Natural killer cell (primary cell): ENCODE results near the gene LEPR. TPM values are rescaled to one million over a fixed set of nuclear protein-coding genes. Genes with fewer than 3 reads are reported as not detected.
A peak's percentile ranks its signal among the peaks of the same experiment; 100 is the strongest.

Experiments used
- ATAC-seq, 3 donors: fragments of 150-1000 bp in 2 of 3; fragments of 200-7000 bp in 1 of 3; cut with Tn5 transposase; 1 replicate in 1 of 3; 2 replicates in 2 of 3; pipeline ENCODE4 v1.10.0; 2021; ENCODE audit warnings: mild to moderate bottlenecking in 2 of 3, moderate library complexity in 2 of 3
- DNase-seq, 2 donors: peaks; one replicate each; pipeline versions ENCODE4 v3.0.0 to v3.0.0-alpha.2; 2013 to 2021; ENCODE audit warnings: mixed read lengths in 1 of 2
- H3K27ac ChIP-seq: one replicate; pipeline ENCODE4 v1.5.1; 2013; ENCODE audit warnings: mild to moderate bottlenecking, low read length
- H3K27me3 ChIP-seq: one replicate; pipeline ENCODE4 v1.6.1; 2013; ENCODE audit warnings: low read length; ENCODE audit not compliant: control insufficient read depth, insufficient read depth
- H3K36me3 ChIP-seq: one replicate; pipeline ENCODE4 v1.6.1; 2013; ENCODE audit warnings: low read length; ENCODE audit not compliant: control insufficient read depth, insufficient read depth
- H3K4me1 ChIP-seq: one replicate; pipeline ENCODE4 v1.6.1; 2013; ENCODE audit warnings: low read length; ENCODE audit not compliant: control insufficient read depth, insufficient read depth
- H3K4me3 ChIP-seq: one replicate; pipeline ENCODE4 v1.5.1; 2013; ENCODE audit warnings: low read length
- H3K9me3 ChIP-seq: one replicate; pipeline ENCODE4 v1.6.1; 2013; ENCODE audit warnings: low read length; ENCODE audit not compliant: control insufficient read depth, insufficient read depth
- H3K27ac Mint-ChIP-seq, 2 donors: one replicate each; pipeline ENCODE4 v1.8.0; 2022; ENCODE audit warnings: mild to moderate bottlenecking in 2 of 2, mixed read lengths in 2 of 2, moderate library complexity in 1 of 2
- H3K27me3 Mint-ChIP-seq, 2 donors: one replicate each; pipeline ENCODE4 v1.8.0; 2022; ENCODE audit warnings: low read depth in 2 of 2, mixed read lengths in 2 of 2
- H3K36me3 Mint-ChIP-seq: one replicate; pipeline ENCODE4 v1.8.0; 2022; ENCODE audit warnings: mixed read lengths
- H3K4me1 Mint-ChIP-seq, 2 donors: one replicate each; pipeline ENCODE4 v1.8.0; 2022; ENCODE audit warnings: mixed read lengths in 2 of 2
- H3K4me3 Mint-ChIP-seq: one replicate; pipeline ENCODE4 v1.8.0; 2022; ENCODE audit warnings: mild to moderate bottlenecking, moderate library complexity, mixed read lengths
- H3K9me3 Mint-ChIP-seq, 2 donors: one replicate each; pipeline ENCODE4 v1.8.0; 2022; ENCODE audit warnings: mixed read lengths in 2 of 2
- WGBS: methylation state at CpG from one replicate; pipeline ENCODE4 v1.1.7; 2013; ENCODE audit warnings: missing lambda C conversion rate; ENCODE audit not compliant: insufficient coverage; 5-methylcytosine and 5-hydroxymethylcytosine counted together
- intact Hi-C: fragments of 100-400 bp; cut with micrococcal nuclease; formaldehyde crosslinking; loops from one replicate; pipeline ENCODE4 v1.14.2; 2022
- total RNA-seq, 4 donors: library from RNA; stranded (reverse); fragments of 120-200 nt in 1 of 4; gene quantifications; one replicate each; pipeline versions ENCODE4 v1.2.3 to v1.2.4, GENCODE V29; 2013 to 2022
- TF ChIP-seq, protein P1 (sequence below): fragments of 200-600 bp; IDR thresholded peaks from one replicate; pipeline ENCODE4 v1.8.0; 2022; ENCODE audit warnings: antibody characterized with exemption

Gene LEPR
- total RNA-seq, 3 donors from 2014 or later (not counting 1 experiment from before 2014, with no cell fraction given) = 2.0 to 3.6 (median 2.1) TPM

DNA sequence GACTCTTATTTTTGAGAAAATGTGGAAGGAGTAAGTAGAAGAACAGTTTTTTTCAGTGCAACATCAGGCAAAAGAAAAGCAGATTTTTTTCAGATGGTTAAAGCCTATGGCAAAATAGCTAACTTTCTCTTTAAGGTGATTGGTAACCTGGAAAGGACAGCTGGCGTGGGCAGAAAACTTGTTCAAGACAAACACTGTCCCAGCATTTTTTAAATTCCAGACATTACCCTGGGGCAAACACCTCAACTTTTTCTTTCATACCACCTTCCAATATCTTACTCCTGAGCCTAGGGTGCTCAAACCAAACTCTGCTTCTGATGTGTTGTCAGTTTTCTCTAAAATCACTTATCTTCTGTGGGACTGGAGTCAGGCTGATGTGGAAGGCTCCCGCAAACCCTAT is 2.7 kb upstream of the LEPR start:
- no peak overlapping the region for H3K4me3 ChIP-seq
- no peaks in the 10 kb centered on the region for H3K9me3 Mint-ChIP-seq
- peaks cover 8 to 9% of the 10 kb centered on the region in 2 donors for H3K4me1 Mint-ChIP-seq
- H3K27me3 ChIP-seq = no peaks in the 10 kb centered on the region
- no peaks in the 10 kb centered on the region for H3K36me3 ChIP-seq
- no peaks in the 10 kb centered on the region for H3K9me3 ChIP-seq
- intact Hi-C loops = no loop called here
- H3K4me1 ChIP-seq = peaks cover 13% of the 10 kb centered on the region
- H3K4me3 Mint-ChIP-seq = no peak overlapping the region
- no peak overlapping the region for H3K27ac Mint-ChIP-seq
- no peak for DNase-seq
- H3K27ac ChIP-seq = no peak overlapping the region
- 82% methylated on average over 1 of the region's 2 CpGs for WGBS
- H3K27me3 Mint-ChIP-seq = peaks cover 11 to 36% of the 10 kb centered on the region in 2 donors
- H3K36me3 Mint-ChIP-seq = no peaks in the 10 kb centered on the region
- ATAC-seq = no peak
- TF ChIP-seq, protein P1, sequence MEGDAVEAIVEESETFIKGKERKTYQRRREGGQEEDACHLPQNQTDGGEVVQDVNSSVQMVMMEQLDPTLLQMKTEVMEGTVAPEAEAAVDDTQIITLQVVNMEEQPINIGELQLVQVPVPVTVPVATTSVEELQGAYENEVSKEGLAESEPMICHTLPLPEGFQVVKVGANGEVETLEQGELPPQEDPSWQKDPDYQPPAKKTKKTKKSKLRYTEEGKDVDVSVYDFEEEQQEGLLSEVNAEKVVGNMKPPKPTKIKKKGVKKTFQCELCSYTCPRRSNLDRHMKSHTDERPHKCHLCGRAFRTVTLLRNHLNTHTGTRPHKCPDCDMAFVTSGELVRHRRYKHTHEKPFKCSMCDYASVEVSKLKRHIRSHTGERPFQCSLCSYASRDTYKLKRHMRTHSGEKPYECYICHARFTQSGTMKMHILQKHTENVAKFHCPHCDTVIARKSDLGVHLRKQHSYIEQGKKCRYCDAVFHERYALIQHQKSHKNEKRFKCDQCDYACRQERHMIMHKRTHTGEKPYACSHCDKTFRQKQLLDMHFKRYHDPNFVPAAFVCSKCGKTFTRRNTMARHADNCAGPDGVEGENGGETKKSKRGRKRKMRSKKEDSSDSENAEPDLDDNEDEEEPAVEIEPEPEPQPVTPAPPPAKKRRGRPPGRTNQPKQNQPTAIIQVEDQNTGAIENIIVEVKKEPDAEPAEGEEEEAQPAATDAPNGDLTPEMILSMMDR = no peak

DNA sequence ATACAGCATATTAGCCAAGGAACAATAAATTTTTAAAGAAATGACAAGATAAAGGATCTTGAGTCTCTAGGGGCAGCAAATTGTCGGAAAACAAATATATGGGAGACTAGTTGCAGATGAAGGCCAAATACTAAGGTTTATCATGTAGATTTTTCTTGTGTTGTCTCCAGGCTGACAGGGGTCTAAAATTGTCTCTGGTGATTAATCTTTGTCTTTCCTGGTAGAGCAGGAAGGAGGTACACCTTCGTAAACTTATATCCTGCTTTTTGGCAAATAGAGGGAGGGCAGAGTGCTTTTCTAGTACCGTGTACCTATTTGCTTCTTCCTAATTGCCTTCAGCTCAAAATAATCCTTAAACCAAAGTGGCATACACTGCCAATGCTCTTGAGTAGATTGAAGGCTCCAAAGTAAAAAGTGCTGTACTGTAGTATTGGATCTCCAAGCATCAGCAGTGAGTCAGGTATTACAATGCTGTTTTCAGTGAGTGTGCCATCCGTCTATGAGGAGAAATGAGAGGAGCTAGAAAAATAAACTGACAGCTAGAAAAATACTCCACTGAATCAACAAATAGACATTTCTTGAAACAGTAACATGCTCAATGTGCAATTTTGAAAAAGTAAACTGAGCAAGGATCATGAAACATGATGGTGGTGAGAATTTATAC is 1.8 kb upstream of the LEPR start:
- Mint-ChIP-seq H3K4me3 (peak overlapping the region; percentile 93), H3K27me3 (peaks cover 11 to 27% of the 10 kb centered on the region in 2 donors), H3K36me3 (no peaks in the 10 kb centered on the region), H3K27ac (peak overlapping the region in 1 of 2 donors; percentile 22), H3K9me3 (no peaks in the 10 kb centered on the region), H3K4me1 (peaks cover 8 to 9% of the 10 kb centered on the region in 2 donors)
- DNase-seq (no peak), ATAC-seq (no peak)
- TF ChIP-seq, protein P1 = no peak
- WGBS = 97% methylated on average over 3 of the region's 4 CpGs
- Histone ChIP-seq H3K27me3 (no peaks in the 10 kb centered on the region), H3K27ac (no peak overlapping the region), H3K9me3 (no peaks in the 10 kb centered on the region), H3K36me3 (no peaks in the 10 kb centered on the region), H3K4me3 (no peak overlapping the region), H3K4me1 (peaks cover 13% of the 10 kb centered on the region)
- intact Hi-C loops = no loop called here

- no peaks in the 10 kb centered on the region for H3K36me3 ChIP-seq
- DNase-seq (peak; percentile 94 to 99), ATAC-seq (peak; percentile 94 to 99 (median 94))
- peak overlapping the region; percentile 66 for H3K27ac ChIP-seq
- H3K27ac Mint-ChIP-seq = peak overlapping the region in 1 of 2 donors; percentile 73
- H3K9me3 Mint-ChIP-seq = no peaks in the 10 kb centered on the region
- WGBS = under 1% methylated on average over 51 of the region's 52 CpGs
- peak overlapping the region; percentile 92 for H3K4me3 ChIP-seq
- H3K4me1 ChIP-seq = peaks cover 13% of the 10 kb centered on the region
- TF ChIP-seq, protein P1 = no peak
- peaks cover 8 to 27% of the 10 kb centered on the region in 2 donors for H3K27me3 Mint-ChIP-seq
- intact Hi-C loops = loop anchor here (2.0 kb wide), 1 partner anchor 351 kb away; no protein-coding TSS in a partner anchor
- no peaks in the 10 kb centered on the region for H3K9me3 ChIP-seq
- no peaks in the 10 kb centered on the region for H3K36me3 Mint-ChIP-seq
- H3K4me1 Mint-ChIP-seq = peaks cover 12 to 14% of the 10 kb centered on the region in 2 donors
- H3K4me3 Mint-ChIP-seq = peak overlapping the region; percentile 93
- no peaks in the 10 kb centered on the region for H3K27me3 ChIP-seq
Observed at GRCh38 chr1:65419681-65420589, 533 bp upstream of the LEPR start.
